GM13977 (cell line): ENCODE measurements around the gene UBA1.

Experiments used
- DNase-seq: peaks from one replicate; pipeline ENCODE4 v3.0.0; 2012; ENCODE audit warnings: low spot score
- in situ Hi-C: fragments of 300-500 bp; cut with MboI; formaldehyde crosslinking; loops from one replicate; pipeline ENCODE4 v1.12.0; 2022; ENCODE audit warnings: low sequenced_read_pairs, low pct_unique_long_range_greater_than_20kb, mixed read lengths, inconsistent platforms; ENCODE audit not compliant: unreplicated experiment
- TF ChIP-seq, protein P1 (sequence below): IDR thresholded peaks from 2 replicates; pipeline ENCODE4 v1.5.1; 2012; ENCODE audit warnings: mild to moderate bottlenecking, control low read depth; ENCODE audit not compliant: insufficient read depth; ENCODE audit errors: extremely low read depth, missing control alignments

Gene UBA1

DNA sequence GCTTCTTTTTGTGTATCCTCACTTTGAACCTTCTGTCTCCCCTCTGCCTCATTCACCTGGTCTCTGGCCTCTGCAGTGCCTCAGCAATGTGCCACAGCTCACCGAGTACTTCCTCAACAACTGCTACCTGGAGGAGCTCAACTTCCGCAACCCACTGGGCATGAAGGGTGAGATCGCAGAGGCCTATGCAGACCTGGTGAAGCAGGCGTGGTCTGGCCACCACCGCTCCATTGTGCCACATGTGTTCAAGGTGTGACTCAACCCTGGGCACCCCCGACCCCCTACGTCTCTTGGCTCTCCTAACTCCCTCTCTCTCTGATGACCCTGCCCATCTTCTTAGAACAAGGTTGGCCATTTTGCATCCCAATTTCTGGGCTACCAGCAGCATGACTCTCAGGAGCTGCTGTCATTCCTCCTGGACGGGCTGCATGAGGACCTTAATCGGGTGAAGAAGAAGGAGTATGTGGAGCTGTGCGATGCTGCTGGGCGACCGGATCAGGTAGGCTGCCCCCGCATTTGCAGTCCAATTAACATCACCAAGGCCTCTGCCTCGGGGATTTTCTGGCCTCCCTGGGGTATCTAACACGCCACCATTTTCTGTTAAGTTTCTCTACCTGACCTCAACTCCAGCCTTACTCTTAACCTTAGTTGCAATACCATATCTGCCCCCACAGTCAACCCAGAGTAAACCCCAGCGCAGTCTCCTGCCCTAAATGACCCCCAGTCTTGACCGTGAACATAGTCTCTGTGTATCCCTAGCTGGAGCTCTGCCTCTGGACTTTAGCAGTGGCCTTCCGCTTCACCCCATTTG is 47.8 kb downstream of the UBA1 start:
- in situ Hi-C loops, result no loop called here
- DNase-seq, result no peak

GRCh38 chrX:47242321-47242720 is 48.7 kb downstream of the UBA1 start:
- in situ Hi-C loops, result no loop called here
- TF ChIP-seq, protein P1, sequence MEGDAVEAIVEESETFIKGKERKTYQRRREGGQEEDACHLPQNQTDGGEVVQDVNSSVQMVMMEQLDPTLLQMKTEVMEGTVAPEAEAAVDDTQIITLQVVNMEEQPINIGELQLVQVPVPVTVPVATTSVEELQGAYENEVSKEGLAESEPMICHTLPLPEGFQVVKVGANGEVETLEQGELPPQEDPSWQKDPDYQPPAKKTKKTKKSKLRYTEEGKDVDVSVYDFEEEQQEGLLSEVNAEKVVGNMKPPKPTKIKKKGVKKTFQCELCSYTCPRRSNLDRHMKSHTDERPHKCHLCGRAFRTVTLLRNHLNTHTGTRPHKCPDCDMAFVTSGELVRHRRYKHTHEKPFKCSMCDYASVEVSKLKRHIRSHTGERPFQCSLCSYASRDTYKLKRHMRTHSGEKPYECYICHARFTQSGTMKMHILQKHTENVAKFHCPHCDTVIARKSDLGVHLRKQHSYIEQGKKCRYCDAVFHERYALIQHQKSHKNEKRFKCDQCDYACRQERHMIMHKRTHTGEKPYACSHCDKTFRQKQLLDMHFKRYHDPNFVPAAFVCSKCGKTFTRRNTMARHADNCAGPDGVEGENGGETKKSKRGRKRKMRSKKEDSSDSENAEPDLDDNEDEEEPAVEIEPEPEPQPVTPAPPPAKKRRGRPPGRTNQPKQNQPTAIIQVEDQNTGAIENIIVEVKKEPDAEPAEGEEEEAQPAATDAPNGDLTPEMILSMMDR, result no peak

More for the DNA sequence above, 47.8 kb downstream of the UBA1 start:
- TF ChIP-seq, protein P1, result no peak

DNA sequence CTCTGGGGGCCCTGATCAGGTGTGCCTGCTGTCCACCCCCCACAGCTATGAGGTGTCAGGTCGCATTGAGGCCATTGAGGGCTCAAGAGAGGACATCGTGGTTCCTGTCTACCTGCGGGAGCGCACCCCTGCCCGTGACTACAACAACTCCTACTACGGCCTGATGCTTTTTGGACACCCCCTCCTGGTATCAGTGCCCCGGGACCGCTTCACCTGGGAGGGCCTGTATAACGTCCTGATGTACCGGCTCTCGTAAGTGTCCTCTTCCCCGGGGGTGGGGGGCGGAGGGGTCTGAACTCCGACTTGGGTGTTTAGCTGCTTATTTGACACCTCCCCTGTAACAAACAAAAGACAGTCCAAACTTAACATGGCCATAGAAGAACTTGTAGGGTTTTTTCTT is 49.7 kb downstream of the UBA1 start:
- in situ Hi-C loops, result no loop called here
- DNase-seq, result no peak
- TF ChIP-seq, protein P1, result no peak

More at GRCh38 chrX:47242321-47242720, 48.7 kb downstream of the UBA1 start:
- no peak for DNase-seq

- in situ Hi-C loops, result no loop called here
- TF ChIP-seq, protein P1, result no peak
- DNase-seq, result no peak
These were observed 51.0 kb downstream of the UBA1 start for GRCh38 chrX:47244676-47245075.

DNA sequence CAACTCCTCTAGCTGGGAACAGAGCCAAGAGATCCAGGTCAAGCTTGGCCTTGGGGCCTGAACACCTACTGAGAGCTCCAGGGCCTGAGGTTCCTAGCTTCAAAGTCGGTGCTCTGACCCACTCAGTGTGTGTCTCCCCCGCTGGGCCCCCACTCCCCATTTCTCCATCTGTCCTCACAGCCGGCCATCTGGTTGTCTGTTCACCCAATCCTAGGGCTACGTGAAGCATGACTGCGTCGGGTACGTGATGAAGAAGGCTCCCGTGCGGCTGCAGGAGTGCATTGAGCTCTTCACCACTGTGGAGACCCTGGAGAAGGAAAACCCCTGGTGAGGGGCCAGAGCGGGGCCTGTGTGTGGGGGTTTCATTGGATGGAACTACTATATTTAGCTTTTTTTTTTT is 51.5 kb downstream of the UBA1 start:
- TF ChIP-seq, protein P1, result no peak
- in situ Hi-C loops, result no loop called here
- no peak for DNase-seq

GRCh38 chrX:47247206-47247998 is 53.8 kb downstream of the UBA1 start:
- TF ChIP-seq, protein P1, result no peak
- no peak for DNase-seq
- in situ Hi-C loops, result no loop called here
